Left ventricle myocardium inferior (tissue), 1 donor: ENCODE measurements around the gene HDAC11. TPM values are rescaled to one million over a fixed set of nuclear protein-coding genes. Genes with fewer than 3 reads are reported as not detected.
"Not testable (repeated sequence)": the region's sequence is repeated elsewhere in the genome, so short reads cannot be mapped to it uniquely, and the experiment has no call there.

ENCODE experiments used
- DNase-seq: peaks from one replicate; pipeline ENCODE4 v3.0.0-alpha.2; 2020
- H3K27ac ChIP-seq: fragments of 200-600 bp; replicated peaks from 2 replicates; pipeline ENCODE4 v1.8.0; 2021
- H3K27me3 ChIP-seq: fragments of 200-600 bp; 2 replicates; pipeline ENCODE4 v1.8.0; 2021; ENCODE audit warnings: low read depth
- H3K36me3 ChIP-seq: fragments of 200-600 bp; 2 replicates; pipeline ENCODE4 v1.8.0; 2021
- H3K4me1 ChIP-seq: fragments of 200-600 bp; 2 replicates; pipeline ENCODE4 v1.8.0; 2021
- H3K4me3 ChIP-seq: fragments of 200-600 bp; 2 replicates; pipeline ENCODE4 v1.8.0; 2021; ENCODE audit warnings: mild to moderate bottlenecking, moderate library complexity
- H3K9me3 ChIP-seq: fragments of 200-600 bp; replicated peaks from 2 replicates; pipeline ENCODE4 v1.8.0; 2021
- intact Hi-C: fragments of 100-400 bp; cut with micrococcal nuclease; formaldehyde crosslinking; loops from one replicate; pipeline ENCODE4 v1.11.0; 2022
- long read RNA-seq: library from polyadenylated mRNA; unstranded; transcript quantifications from one replicate; pipeline ENCODE4 v2.0.0, GENCODE V29; 2021
- total RNA-seq: library from RNA; stranded (reverse); fragmentation: NEBNext Ultra II Directional; extraction: Animal tissue kit (Norgen Biotek cat#: 25700); gene quantifications from one replicate; pipeline ENCODE4 v1.2.1, GENCODE V29; 2021
- TF ChIP-seq, protein P1 (sequence below): fragments of 200-600 bp; IDR thresholded peaks from 2 replicates; pipeline ENCODE4 v1.8.0; 2021; ENCODE audit warnings: antibody characterized with exemption, mild to moderate bottlenecking, borderline replicate concordance
- donor health status: DM: no; HTN: yes; CAD: no; lungs with severe emphysema.

HDAC11 gene
- total RNA-seq: 34.3 TPM
- long read RNA-seq, transcript HDAC11-201 (10 exons, 2,960 nt): major isoform, 92 of 199 reads
- long read RNA-seq, transcript HDAC11-213 (9 exons, 2,766 nt): minor isoform, 23 of 199 reads
- long read RNA-seq, transcript HDAC11-203 (7 exons, 1,018 nt): minor isoform, 13 of 199 reads
- long read RNA-seq, partial matches to known transcripts: 11 of 199 reads
- long read RNA-seq, other reads (novel, unspliced or antisense): 59 of 199 reads

GRCh38 chr3:13479582-13480339, at the start of gene HDAC11:
HDAC11 (plus strand) TSS chr3:13480306; CDS start chr3:13480348, 42 bp downstream.
- no peaks in the 10 kb centered on the region for H3K27me3 ChIP-seq
- no peaks in the 10 kb centered on the region for H3K9me3 ChIP-seq
- H3K4me1 ChIP-seq: peaks cover 42% of the 10 kb centered on the region
- DNase-seq: peak; percentile 99
- TF ChIP-seq, protein P1, sequence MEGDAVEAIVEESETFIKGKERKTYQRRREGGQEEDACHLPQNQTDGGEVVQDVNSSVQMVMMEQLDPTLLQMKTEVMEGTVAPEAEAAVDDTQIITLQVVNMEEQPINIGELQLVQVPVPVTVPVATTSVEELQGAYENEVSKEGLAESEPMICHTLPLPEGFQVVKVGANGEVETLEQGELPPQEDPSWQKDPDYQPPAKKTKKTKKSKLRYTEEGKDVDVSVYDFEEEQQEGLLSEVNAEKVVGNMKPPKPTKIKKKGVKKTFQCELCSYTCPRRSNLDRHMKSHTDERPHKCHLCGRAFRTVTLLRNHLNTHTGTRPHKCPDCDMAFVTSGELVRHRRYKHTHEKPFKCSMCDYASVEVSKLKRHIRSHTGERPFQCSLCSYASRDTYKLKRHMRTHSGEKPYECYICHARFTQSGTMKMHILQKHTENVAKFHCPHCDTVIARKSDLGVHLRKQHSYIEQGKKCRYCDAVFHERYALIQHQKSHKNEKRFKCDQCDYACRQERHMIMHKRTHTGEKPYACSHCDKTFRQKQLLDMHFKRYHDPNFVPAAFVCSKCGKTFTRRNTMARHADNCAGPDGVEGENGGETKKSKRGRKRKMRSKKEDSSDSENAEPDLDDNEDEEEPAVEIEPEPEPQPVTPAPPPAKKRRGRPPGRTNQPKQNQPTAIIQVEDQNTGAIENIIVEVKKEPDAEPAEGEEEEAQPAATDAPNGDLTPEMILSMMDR: peak; percentile 50
- H3K27ac ChIP-seq: peak within 1 kb of the TSS; percentile 95
- intact Hi-C loops: no loop called here
- no peaks in the 10 kb centered on the region for H3K36me3 ChIP-seq
- H3K4me3 ChIP-seq: peak within 1 kb of the TSS; percentile 91

DNA sequence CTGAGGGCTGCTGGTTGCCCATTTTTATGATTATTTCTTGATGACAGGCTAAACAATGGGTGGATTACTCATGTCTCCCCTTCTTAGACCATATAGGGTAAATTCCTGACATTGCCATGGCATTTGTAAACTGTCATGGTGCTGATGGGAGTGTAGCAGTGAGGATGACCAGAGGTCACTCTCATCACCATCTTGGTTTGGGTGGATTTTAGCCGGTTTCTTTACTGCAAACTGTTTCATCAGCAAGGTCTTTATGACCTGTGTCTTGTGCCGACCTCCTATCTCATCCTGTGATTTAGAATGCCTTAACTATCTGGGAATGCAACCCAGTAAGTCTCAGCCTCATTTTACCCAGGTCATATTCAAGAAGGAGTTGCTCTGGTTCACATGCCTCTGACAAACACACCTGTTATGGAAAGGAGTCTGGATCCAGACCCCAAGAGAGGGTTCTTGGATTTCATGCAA, 49.7 kb upstream of the HDAC11 start:
- H3K4me1 ChIP-seq, H3K9me3 ChIP-seq, H3K4me3 ChIP-seq, H3K36me3 ChIP-seq, intact Hi-C loops, DNase-seq, H3K27me3 ChIP-seq, H3K27ac ChIP-seq: not testable (repeated sequence)

DNA sequence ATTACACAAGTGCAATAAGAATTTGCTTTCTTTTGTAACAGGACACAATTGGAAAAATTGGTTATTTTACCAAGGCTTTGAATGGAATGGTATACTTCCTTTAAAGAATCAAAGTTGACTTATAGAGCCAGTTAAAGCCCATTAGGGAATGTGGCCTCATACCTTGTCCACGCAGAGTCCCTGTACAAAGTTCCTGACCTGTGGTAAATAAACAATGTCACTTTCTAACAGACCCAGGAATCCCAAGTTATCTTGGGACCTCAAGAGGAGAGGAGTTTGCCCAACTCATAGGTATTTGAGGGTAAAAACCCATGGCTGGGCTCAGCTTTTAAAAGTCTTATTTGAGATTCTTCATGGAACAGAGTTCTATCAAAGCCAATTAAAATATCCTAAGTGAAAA, 48.0 kb upstream of the HDAC11 start:
- H3K4me3 ChIP-seq: no peak overlapping the region
- peaks cover 3% of the 10 kb centered on the region for H3K9me3 ChIP-seq
- no peaks in the 10 kb centered on the region for H3K36me3 ChIP-seq
- no peak for DNase-seq
- H3K27ac ChIP-seq: no peak overlapping the region
- intact Hi-C loops: no loop called here
- TF ChIP-seq, protein P1: no peak
- peaks cover 7% of the 10 kb centered on the region for H3K27me3 ChIP-seq
- no peaks in the 10 kb centered on the region for H3K4me1 ChIP-seq

GRCh38 chr3:13433912-13434311, 46.2 kb upstream of the HDAC11 start:
- H3K36me3 ChIP-seq: no peaks in the 10 kb centered on the region
- TF ChIP-seq, protein P1: no peak
- no peak overlapping the region for H3K4me3 ChIP-seq
- H3K27me3 ChIP-seq: peaks cover 18% of the 10 kb centered on the region
- intact Hi-C loops: no loop called here
- no peaks in the 10 kb centered on the region for H3K4me1 ChIP-seq
- H3K9me3 ChIP-seq: peaks cover 3% of the 10 kb centered on the region
- no peak overlapping the region for H3K27ac ChIP-seq
- DNase-seq: no peak

DNA sequence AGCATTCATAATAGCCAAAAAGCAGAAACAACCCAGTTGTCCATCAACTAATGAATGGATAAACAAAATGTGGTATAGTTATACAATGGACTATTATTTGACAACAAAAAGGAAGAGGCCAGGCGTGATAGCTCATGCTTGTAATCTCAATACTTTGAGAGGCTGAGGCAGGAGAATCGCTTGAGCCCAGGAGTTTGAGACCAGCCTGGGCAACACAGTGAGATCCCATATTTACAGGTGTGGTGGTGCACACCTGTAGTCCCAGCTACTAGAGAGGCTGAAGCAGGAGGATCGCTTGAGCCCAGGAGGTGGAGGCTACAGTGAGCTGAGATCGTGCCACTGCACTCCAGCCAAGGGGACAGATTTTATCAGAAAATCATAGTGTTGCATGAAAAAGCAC, 43.9 kb upstream of the HDAC11 start:
- peaks cover 18% of the 10 kb centered on the region for H3K27me3 ChIP-seq
- H3K9me3 ChIP-seq, H3K4me3 ChIP-seq, intact Hi-C loops, H3K36me3 ChIP-seq, DNase-seq, H3K4me1 ChIP-seq, H3K27ac ChIP-seq: not testable (repeated sequence)

DNA sequence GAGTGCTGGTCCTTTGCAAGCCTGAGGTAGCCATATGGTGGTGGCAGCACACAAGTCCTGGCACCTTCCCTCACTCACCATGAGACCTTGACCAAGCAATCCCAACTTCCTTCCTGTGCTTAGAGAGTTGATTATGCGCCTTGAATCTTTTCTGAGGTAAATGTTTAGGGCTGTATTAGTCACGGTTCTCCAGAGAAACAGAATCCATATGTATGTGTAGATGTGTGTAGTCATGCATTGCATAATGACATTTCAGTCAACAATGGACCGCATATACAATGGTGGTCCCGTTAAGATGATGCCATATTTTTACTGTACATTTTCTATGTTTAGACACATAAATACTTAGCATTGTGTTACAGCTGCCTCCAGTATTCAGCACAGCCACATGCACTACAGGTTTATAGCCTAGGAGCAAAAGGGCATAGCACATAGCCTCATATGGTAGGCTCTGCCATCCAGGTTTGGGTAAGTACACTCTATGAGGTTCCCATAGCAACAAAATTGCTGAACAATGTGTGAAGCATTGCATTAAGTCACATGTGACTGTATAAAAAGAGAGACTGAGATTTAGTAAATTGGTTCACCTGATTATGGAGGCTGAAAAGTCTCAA, 39.8 kb upstream of the HDAC11 start:
- H3K4me1 ChIP-seq: no peaks in the 10 kb centered on the region
- no peak for DNase-seq
- H3K27me3 ChIP-seq: peaks cover 21% of the 10 kb centered on the region
- H3K27ac ChIP-seq: no peak overlapping the region
- TF ChIP-seq, protein P1: no peak
- H3K36me3 ChIP-seq: no peaks in the 10 kb centered on the region
- intact Hi-C loops: no loop called here
- no peaks in the 10 kb centered on the region for H3K9me3 ChIP-seq
- H3K4me3 ChIP-seq: no peak overlapping the region

GRCh38 chr3:13442882-13443281, 37.2 kb upstream of the HDAC11 start:
- H3K36me3 ChIP-seq, H3K27ac ChIP-seq, H3K9me3 ChIP-seq, intact Hi-C loops, H3K27me3 ChIP-seq, H3K4me3 ChIP-seq, DNase-seq, H3K4me1 ChIP-seq: not testable (repeated sequence)
